Fibroblast of mammary gland (primary cell): ENCODE results near the gene MSH3.

Source experiments
- DNase-seq: peaks from one replicate; pipeline ENCODE4 v3.0.0-alpha.2; 2010; ENCODE audit warnings: low read depth
- H3K4me3 ChIP-seq: 2 replicates; pipeline ENCODE4 v1.5.1; 2011; ENCODE audit warnings: low read depth, mild to moderate bottlenecking, low read length, moderate library complexity; ENCODE audit not compliant: control insufficient read depth
- CTCF ChIP-seq: conservative IDR thresholded peaks from 2 replicates; pipeline ENCODE4 v1.5.1; 2011; ENCODE audit warnings: low read depth, low read length, inconsistent platforms; ENCODE audit not compliant: control insufficient read depth, insufficient read depth

The MSH3 gene

DNA sequence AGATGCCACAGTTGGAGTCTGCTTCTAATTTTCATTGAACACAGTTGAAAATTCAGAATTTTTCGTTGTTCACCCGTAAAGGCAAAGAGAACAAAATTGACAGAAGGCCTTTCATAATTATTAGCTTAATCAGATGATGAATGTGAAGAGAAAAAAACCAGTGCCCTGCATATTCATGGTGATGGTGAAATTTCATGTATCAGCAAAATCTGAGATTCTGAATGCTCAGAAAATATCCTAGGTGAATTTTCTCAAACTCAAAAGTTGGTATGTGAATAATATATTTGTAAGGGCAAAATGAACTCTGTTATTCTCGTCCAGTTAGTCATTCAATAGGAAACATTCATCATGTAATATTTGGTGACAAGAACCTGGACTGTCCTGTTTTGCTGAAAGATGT, 136.2 kb downstream of the MSH3 start:
- no peak for TF ChIP-seq CTCF
- DNase-seq = no peak
- H3K4me3 ChIP-seq = no peak overlapping the region

DNA sequence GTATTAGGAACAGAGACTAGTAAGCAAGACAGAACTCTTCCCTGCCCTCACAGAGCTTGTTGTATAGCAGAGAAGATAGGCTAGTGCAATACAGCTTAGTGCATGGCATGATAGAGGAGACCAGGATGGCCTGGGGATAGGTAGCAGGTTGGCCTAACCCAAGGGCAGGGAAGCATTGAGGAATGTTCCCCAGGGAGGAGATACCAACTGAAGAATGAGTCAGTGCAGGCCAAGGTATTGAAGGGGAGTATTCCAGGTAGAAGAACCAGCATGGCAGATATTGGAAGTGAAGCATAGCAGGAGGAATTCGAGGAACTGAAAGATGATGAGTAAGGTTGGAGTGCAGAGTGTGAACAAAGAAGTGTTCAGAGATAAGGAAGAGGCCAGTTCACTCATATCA, 138.9 kb downstream of the MSH3 start:
- TF ChIP-seq CTCF = no peak
- DNase-seq = no peak
- H3K4me3 ChIP-seq = no peak overlapping the region

DNA sequence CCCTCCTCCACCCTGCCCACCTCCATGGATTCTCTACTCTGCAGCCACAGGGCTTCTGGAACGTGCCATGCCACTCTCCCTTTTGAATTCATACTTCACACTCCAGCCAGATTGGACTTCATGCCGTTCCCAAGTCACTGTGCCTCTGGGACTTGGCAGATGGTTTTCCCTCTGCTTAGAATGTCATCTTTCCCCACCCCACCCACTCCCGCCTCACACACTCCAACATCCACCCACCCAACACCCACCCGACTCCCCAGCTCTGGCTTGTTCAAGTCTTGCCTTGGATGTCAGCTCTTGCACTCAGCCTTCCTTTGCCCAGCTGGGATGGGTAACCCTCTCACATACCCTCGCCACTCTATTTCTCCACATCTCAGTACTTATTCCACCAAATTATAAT, 142.4 kb downstream of the MSH3 start:
- no peak for TF ChIP-seq CTCF
- no peak for DNase-seq

DNA sequence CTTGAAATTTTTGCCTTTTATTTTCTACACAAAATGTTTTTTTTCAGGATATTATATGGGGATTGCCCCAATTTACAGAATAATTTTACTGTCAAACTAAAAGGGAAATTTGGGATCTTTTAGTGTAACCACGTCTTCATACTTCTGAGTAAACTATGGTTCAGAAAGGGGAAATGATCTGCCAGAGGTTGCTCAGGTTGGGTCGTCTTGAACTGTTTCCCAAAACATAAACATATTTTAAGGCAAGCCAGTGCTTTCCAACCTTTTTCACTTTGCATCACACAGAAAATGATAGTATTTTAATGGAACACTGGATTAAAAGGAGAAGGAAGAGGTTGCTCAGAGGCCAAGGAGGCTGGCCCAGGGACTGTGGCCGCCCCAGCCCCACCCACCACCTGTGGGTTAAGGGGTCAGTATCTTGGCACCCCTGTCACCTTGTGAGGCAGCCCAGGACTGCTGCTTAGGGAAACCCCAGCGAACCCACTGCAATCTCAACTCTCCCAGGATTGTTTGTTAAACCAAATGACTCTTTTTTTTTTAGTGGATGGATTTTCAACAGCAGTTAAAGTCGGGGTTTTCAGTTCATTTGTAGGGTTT, 143.1 kb downstream of the MSH3 start:
- TF ChIP-seq CTCF = no peak
- no peak overlapping the region for H3K4me3 ChIP-seq
- no peak for DNase-seq

More for the DNA sequence above, 142.4 kb downstream of the MSH3 start:
- H3K4me3 ChIP-seq = no peak overlapping the region

DNA sequence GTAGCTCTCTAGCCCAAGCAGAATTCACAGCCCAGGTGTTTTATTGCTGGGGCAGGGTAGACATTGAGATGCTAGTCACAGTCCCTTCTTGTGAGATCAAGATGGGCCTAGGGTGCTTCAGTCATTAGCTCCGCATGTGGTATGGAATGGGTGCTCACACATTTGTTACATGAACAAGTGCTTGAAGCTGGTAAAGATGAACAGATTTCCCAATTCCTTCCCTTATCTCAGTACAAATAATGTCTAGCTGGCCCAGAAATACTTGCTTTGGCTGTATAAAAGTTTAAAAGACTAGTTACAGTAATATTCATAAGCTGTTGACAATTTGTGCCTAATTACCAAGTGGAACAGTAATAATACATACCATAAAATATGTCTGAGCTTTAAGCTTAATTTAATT, 143.7 kb downstream of the MSH3 start:
- no peak for DNase-seq
- H3K4me3 ChIP-seq = no peak overlapping the region
- TF ChIP-seq CTCF = no peak

DNA sequence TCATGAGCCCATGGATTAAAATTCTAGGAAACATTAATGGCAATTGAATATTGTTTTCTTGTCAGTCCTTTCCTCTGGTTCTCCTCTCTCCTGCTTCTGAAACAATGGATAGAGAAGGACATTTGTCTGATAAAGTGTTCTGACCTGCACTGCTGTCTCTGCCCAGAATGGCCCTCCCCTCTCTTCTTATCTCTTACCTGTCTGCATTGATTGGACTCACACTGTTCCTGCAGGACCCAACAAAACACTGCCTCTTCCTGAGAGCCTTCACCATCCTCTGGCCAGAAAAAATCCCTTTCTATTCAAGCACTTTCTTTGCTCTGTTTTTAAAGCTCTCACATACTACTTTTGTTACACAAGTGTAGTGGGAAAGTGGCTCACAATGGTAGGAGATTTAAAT, 144.2 kb downstream of the MSH3 start:
- H3K4me3 ChIP-seq = no peak overlapping the region
- DNase-seq = no peak
- no peak for TF ChIP-seq CTCF

DNA sequence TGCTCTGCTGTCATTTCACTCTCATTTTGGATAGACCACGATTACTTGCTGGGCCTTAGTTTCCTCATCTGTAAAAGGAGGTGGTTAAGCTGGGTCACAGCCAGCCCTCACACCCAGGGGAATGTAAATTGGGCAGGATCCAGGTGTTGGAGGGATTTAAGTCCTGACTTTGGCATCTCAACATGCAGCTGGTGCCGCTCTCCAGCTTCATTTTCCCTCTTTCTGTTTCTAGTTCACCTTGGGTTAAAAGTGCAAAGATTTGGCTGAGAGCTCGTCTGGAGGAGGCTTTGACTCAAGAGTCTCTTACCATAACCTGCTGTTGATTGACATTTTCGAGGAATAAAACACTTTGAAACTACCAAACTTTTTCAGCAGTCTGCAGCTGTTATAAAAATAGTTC, 144.6 kb downstream of the MSH3 start:
- TF ChIP-seq CTCF = no peak
- DNase-seq = no peak
- no peak overlapping the region for H3K4me3 ChIP-seq
